ENCODE results near the gene ARHGEF19.

ARHGEF19 gene

GRCh38 chr1:16213013-16213412 is 561 bp upstream of the ARHGEF19 start:
- Histone ChIP-seq H3K4me1 (ENCODE audit: low read length) (no peaks in the 10 kb centered on the region), H4K20me1 (ENCODE audit: insufficient read depth, low read length) (no peaks in the 10 kb centered on the region)
- TF ChIP-seq, protein P1, sequence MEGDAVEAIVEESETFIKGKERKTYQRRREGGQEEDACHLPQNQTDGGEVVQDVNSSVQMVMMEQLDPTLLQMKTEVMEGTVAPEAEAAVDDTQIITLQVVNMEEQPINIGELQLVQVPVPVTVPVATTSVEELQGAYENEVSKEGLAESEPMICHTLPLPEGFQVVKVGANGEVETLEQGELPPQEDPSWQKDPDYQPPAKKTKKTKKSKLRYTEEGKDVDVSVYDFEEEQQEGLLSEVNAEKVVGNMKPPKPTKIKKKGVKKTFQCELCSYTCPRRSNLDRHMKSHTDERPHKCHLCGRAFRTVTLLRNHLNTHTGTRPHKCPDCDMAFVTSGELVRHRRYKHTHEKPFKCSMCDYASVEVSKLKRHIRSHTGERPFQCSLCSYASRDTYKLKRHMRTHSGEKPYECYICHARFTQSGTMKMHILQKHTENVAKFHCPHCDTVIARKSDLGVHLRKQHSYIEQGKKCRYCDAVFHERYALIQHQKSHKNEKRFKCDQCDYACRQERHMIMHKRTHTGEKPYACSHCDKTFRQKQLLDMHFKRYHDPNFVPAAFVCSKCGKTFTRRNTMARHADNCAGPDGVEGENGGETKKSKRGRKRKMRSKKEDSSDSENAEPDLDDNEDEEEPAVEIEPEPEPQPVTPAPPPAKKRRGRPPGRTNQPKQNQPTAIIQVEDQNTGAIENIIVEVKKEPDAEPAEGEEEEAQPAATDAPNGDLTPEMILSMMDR (IDR thresholded peaks at IDR 0.05; ENCODE audit: low read depth, low read length) = no peak
- TF ChIP-seq EZH2phosphoT487 (IDR thresholded peaks at IDR 0.05; ENCODE audit: low read depth) = no peak

DNA sequence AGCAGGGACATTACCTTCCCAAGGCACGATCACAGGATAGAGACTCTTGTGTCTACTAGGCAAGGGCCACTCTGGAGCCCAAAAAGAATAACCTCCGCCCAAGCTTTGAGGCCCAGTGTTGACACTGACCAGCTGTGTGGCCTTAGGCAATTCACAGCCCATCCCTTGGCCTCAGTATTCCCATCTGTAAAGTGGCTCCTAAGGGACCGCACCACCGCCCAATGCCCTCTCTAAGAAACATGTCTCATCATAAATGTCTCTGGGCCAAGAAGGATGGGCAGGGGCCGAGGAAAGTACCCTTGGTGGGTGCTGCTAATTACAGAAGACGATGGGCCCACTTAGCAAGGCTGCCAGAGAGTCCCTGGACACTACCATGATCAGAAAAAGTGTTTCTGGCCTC is 628 bp downstream of the ARHGEF19 start:
- Histone ChIP-seq H3K4me3 (ENCODE audit: low read length) (no peak overlapping the region), H2AFZ (ENCODE audit: low read depth, low read length) (no peak overlapping the region), H3K27ac (ENCODE audit: low read length) (no peak overlapping the region), H3K27me3 (ENCODE audit: low read depth, low read length) (no peaks in the 10 kb centered on the region), H3K4me2 (ENCODE audit: low read length) (no peak overlapping the region), H4K20me1 (ENCODE audit: insufficient read depth, low read length) (no peaks in the 10 kb centered on the region), H3K9me3 (ENCODE audit: insufficient read depth, low read length) (no peaks in the 10 kb centered on the region), H3K9ac (ENCODE audit: low read length) (no peak overlapping the region), H3K79me2 (ENCODE audit: low read length) (no peaks in the 10 kb centered on the region), H3K36me3 (replicated peaks; ENCODE audit: low read depth, low read length) (no peaks in the 10 kb centered on the region), H3K4me1 (ENCODE audit: low read length) (peaks cover 4% of the 10 kb centered on the region; the same call in 1 of the 2 replicates)
- no peak for TF ChIP-seq EZH2phosphoT487 (IDR thresholded peaks at IDR 0.05; ENCODE audit: low read depth)
- TF ChIP-seq, protein P1 (IDR thresholded peaks at IDR 0.05; ENCODE audit: low read depth, low read length) = no peak

More at GRCh38 chr1:16213013-16213412, 561 bp upstream of the ARHGEF19 start:
- no peaks in the 10 kb centered on the region for H3K36me3 ChIP-seq (replicated peaks; ENCODE audit: low read depth, low read length)
- H3K79me2 ChIP-seq (ENCODE audit: low read length) = no peaks in the 10 kb centered on the region
- no peak overlapping the region for H2AFZ ChIP-seq (ENCODE audit: low read depth, low read length)
- no peaks in the 10 kb centered on the region for H3K9me3 ChIP-seq (ENCODE audit: insufficient read depth, low read length)
- no peak overlapping the region for H3K9ac ChIP-seq (ENCODE audit: low read length)
- H3K27me3 ChIP-seq (ENCODE audit: low read depth, low read length) = no peaks in the 10 kb centered on the region
- H3K27ac ChIP-seq (ENCODE audit: low read length) = no peak overlapping the region
- no peak overlapping the region for H3K4me2 ChIP-seq (ENCODE audit: low read length)
- no peak overlapping the region for H3K4me3 ChIP-seq (ENCODE audit: low read length)

DNA sequence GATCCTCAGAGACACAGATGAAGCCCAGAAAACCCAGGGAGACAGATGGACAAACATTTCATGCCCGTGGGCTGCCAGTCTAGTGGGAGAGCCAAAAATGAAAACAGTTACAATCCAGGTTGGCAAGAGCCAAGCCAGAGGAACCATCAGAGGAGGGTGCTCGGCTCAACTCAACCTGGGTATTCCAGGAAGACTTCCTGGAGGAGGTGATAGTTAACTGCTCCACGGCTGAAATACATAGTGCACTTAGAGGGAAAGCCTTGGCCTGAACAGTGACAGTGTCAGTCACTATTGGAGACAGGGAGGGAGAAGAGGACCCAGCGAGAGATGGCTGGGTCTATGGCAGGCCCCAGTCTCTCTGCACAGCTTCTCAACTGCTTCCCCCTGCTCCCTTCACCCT is 1.9 kb downstream of the ARHGEF19 start:
- H3K4me2 ChIP-seq (ENCODE audit: low read length) = no peak overlapping the region
- no peak overlapping the region for H3K9ac ChIP-seq (ENCODE audit: low read length)

GRCh38 chr1:16209847-16210407 is 2.5 kb downstream of the ARHGEF19 start:
- H3K27me3 ChIP-seq (ENCODE audit: low read depth, low read length) = no peaks in the 10 kb centered on the region
- no peaks in the 10 kb centered on the region for H3K79me2 ChIP-seq (ENCODE audit: low read length)
- H3K9me3 ChIP-seq (ENCODE audit: insufficient read depth, low read length) = no peaks in the 10 kb centered on the region
- no peak overlapping the region for H3K4me2 ChIP-seq (ENCODE audit: low read length)
- H3K36me3 ChIP-seq (replicated peaks; ENCODE audit: low read depth, low read length) = no peaks in the 10 kb centered on the region
- no peak overlapping the region for H3K4me3 ChIP-seq (ENCODE audit: low read length)
- TF ChIP-seq, protein P1 (IDR thresholded peaks at IDR 0.05; ENCODE audit: low read depth, low read length) = no peak
- no peak for TF ChIP-seq EZH2phosphoT487 (IDR thresholded peaks at IDR 0.05; ENCODE audit: low read depth)
- H3K4me1 ChIP-seq (ENCODE audit: low read length) = peaks cover 8% of the 10 kb centered on the region; the same call in 1 of the 2 replicates
- H3K9ac ChIP-seq (ENCODE audit: low read length) = no peak overlapping the region
- no peak overlapping the region for H3K27ac ChIP-seq (ENCODE audit: low read length)
- H2AFZ ChIP-seq (ENCODE audit: low read depth, low read length) = no peak overlapping the region
- no peaks in the 10 kb centered on the region for H4K20me1 ChIP-seq (ENCODE audit: insufficient read depth, low read length)

More for the DNA sequence above, 1.9 kb downstream of the ARHGEF19 start:
- Histone ChIP-seq H3K4me1 (ENCODE audit: low read length) (peaks cover 8% of the 10 kb centered on the region; the same call in 1 of the 2 replicates), H2AFZ (ENCODE audit: low read depth, low read length) (no peak overlapping the region), H3K4me3 (ENCODE audit: low read length) (no peak overlapping the region), H3K9me3 (ENCODE audit: insufficient read depth, low read length) (no peaks in the 10 kb centered on the region), H3K27me3 (ENCODE audit: low read depth, low read length) (no peaks in the 10 kb centered on the region), H3K36me3 (replicated peaks; ENCODE audit: low read depth, low read length) (no peaks in the 10 kb centered on the region), H3K79me2 (ENCODE audit: low read length) (no peaks in the 10 kb centered on the region), H4K20me1 (ENCODE audit: insufficient read depth, low read length) (no peaks in the 10 kb centered on the region), H3K27ac (ENCODE audit: low read length) (no peak overlapping the region)
- TF ChIP-seq EZH2phosphoT487 (IDR thresholded peaks at IDR 0.05; ENCODE audit: low read depth) = no peak
- TF ChIP-seq, protein P1 (IDR thresholded peaks at IDR 0.05; ENCODE audit: low read depth, low read length) = no peak

All from OCI-LY3 (cell line).